D341Med (cell line): ENCODE data around the gene DEGS2.
"Not testable (repeated sequence)": the region's sequence is repeated elsewhere in the genome, so short reads cannot be mapped to it uniquely, and the experiment has no call there.

Experiments used
- DNase-seq: peaks from one replicate; pipeline ENCODE4 v3.0.0; 2012; ENCODE audit warnings: low spot score

DEGS2 gene

GRCh38 chr14:100159094-100159864, at the start of gene DEGS2:
DEGS2 (minus strand) TSS chr14:100159645; CDS start chr14:100159587, 58 bp downstream.
- peak; percentile 89 for DNase-seq

- DNase-seq: not testable (repeated sequence)
Observed at GRCh38 chr14:100208136-100208535, 48.7 kb upstream of the DEGS2 start.

- not testable (repeated sequence) for DNase-seq
Observed at GRCh38 chr14:100207588-100207987, 48.1 kb upstream of the DEGS2 start.

- not testable (repeated sequence) for DNase-seq
Observed at GRCh38 chr14:100204835-100205167, 45.4 kb upstream of the DEGS2 start.

GRCh38 chr14:100203962-100204834, 44.8 kb upstream of the DEGS2 start:
- no peak for DNase-seq

- DNase-seq: no peak
Observed at GRCh38 chr14:100203146-100203545, 43.7 kb upstream of the DEGS2 start.

- no peak for DNase-seq
Observed at GRCh38 chr14:100202712-100203111, 43.3 kb upstream of the DEGS2 start.

- no peak for DNase-seq
Observed at GRCh38 chr14:100201701-100202100, 42.3 kb upstream of the DEGS2 start.

GRCh38 chr14:100200311-100200710, 40.9 kb upstream of the DEGS2 start:
- no peak for DNase-seq

- no peak for DNase-seq
Observed at GRCh38 chr14:100199240-100199860, 39.9 kb upstream of the DEGS2 start.

- DNase-seq: no peak
Observed at GRCh38 chr14:100193417-100194357, 34.2 kb upstream of the DEGS2 start.

- DNase-seq: peak; percentile 99
Observed at GRCh38 chr14:100192672-100193416, 33.4 kb upstream of the DEGS2 start.

GRCh38 chr14:100192250-100192671, 32.8 kb upstream of the DEGS2 start:
- no peak for DNase-seq

GRCh38 chr14:100191584-100192249, 32.3 kb upstream of the DEGS2 start:
- DNase-seq: no peak

- DNase-seq: no peak
Observed at GRCh38 chr14:100190126-100190525, 30.7 kb upstream of the DEGS2 start.

GRCh38 chr14:100188392-100189030, 29.1 kb upstream of the DEGS2 start:
- no peak for DNase-seq

- no peak for DNase-seq
Observed at GRCh38 chr14:100187247-100187833, 27.9 kb upstream of the DEGS2 start.

GRCh38 chr14:100181876-100182551, 22.6 kb upstream of the DEGS2 start:
- not testable (repeated sequence) for DNase-seq

- DNase-seq: not testable (repeated sequence)
Observed at GRCh38 chr14:100180671-100181070, 21.2 kb upstream of the DEGS2 start.
